Brain microvascular endothelial cell (primary cell): ENCODE data around the gene GID8.

Experiments
- DNase-seq: peaks from one replicate; pipeline ENCODE4 v3.0.0-alpha.2; 2020
- H3K27ac ChIP-seq: fragments of 250-450 bp; sonication (Bioruptor Pico); 2 replicates; pipeline ENCODE4 v1.5.1; 2020; ENCODE audit warnings: mild to moderate bottlenecking, moderate library complexity
- H3K27me3 ChIP-seq: fragments of 250-450 bp; sonication (Bioruptor Pico); replicated peaks from 2 replicates; pipeline ENCODE4 v1.5.1; 2020; ENCODE audit warnings: mild to moderate bottlenecking
- H3K36me3 ChIP-seq: fragments of 250-450 bp; sonication (Bioruptor Pico); replicated peaks from 2 replicates; pipeline ENCODE4 v1.5.1; 2020; ENCODE audit warnings: mild to moderate bottlenecking
- H3K4me3 ChIP-seq: 2 replicates; pipeline ENCODE4 v1.5.1; 2011; ENCODE audit warnings: low read depth, mild to moderate bottlenecking, control low read depth, low read length, moderate library complexity
- CTCF ChIP-seq: IDR thresholded peaks from 2 replicates; pipeline ENCODE4 v1.5.1; 2011; ENCODE audit warnings: low read depth, mild to moderate bottlenecking, moderate library complexity, low read length, control low read depth, inconsistent platforms; ENCODE audit errors: missing control alignments
- in situ Hi-C: cut with HindIII; loops from 2 replicates; pipeline ENCODE4 v1.10.0; 2017; ENCODE audit warnings: low sequenced_read_pairs, low pct_ligation_motif_present

The GID8 gene

GRCh38 chr20:62966212-62967148, 28.5 kb downstream of the GID8 start:
- TF ChIP-seq CTCF = no peak
- peaks cover 8% of the 10 kb centered on the region for H3K36me3 ChIP-seq
- no peak for DNase-seq
- in situ Hi-C loops = no loop called here
- no peaks in the 10 kb centered on the region for H3K27me3 ChIP-seq
- no peak overlapping the region for H3K27ac ChIP-seq
- H3K4me3 ChIP-seq = no peak overlapping the region

- Histone ChIP-seq H3K27ac (no peak overlapping the region), H3K36me3 (peaks cover 8% of the 10 kb centered on the region), H3K4me3 (no peak overlapping the region), H3K27me3 (no peaks in the 10 kb centered on the region)
- TF ChIP-seq CTCF = no peak
- in situ Hi-C loops = no loop called here
- no peak for DNase-seq
These were observed 29.2 kb downstream of the GID8 start for GRCh38 chr20:62967149-62967501.

GRCh38 chr20:62967628-62968351, 29.8 kb downstream of the GID8 start:
- Histone ChIP-seq H3K27ac (no peak overlapping the region), H3K27me3 (peaks cover 3% of the 10 kb centered on the region), H3K4me3 (no peak overlapping the region), H3K36me3 (peaks cover 8% of the 10 kb centered on the region)
- no peak for DNase-seq
- in situ Hi-C loops = no loop called here
- TF ChIP-seq CTCF = no peak

GRCh38 chr20:62968378-62969178, 30.6 kb downstream of the GID8 start:
- no peak overlapping the region for H3K27ac ChIP-seq
- in situ Hi-C loops = no loop called here
- peaks cover 10% of the 10 kb centered on the region for H3K27me3 ChIP-seq
- H3K4me3 ChIP-seq = no peak overlapping the region
- TF ChIP-seq CTCF = no peak
- DNase-seq = no peak
- peaks cover 8% of the 10 kb centered on the region for H3K36me3 ChIP-seq

- in situ Hi-C loops = no loop called here
- DNase-seq = no peak
- no peak overlapping the region for H3K4me3 ChIP-seq
- TF ChIP-seq CTCF = no peak
- H3K27ac ChIP-seq = no peak overlapping the region
- H3K27me3 ChIP-seq = peaks cover 17% of the 10 kb centered on the region
- peaks cover 8% of the 10 kb centered on the region for H3K36me3 ChIP-seq
These were observed 31.3 kb downstream of the GID8 start for GRCh38 chr20:62969179-62969760.
